OCI-LY7 (cell line): Measurements from ENCODE around the gene ZNF410.

Experiments
- CTCF ChIP-seq: fragments of 200-600 bp; sonication (generic); conservative IDR thresholded peaks from 2 replicates; pipeline ENCODE4 v1.5.1; 2014; ENCODE audit warnings: mild to moderate bottlenecking, antibody characterized with exemption, low read length, moderate library complexity, mixed read lengths
- EZH2phosphoT487 ChIP-seq: fragments of 200-600 bp; sonication (generic); IDR thresholded peaks from 2 replicates; pipeline ENCODE4 v1.6.1; 2018; ENCODE audit warnings: low read depth, borderline replicate concordance, mild to moderate bottlenecking, mixed run types, antibody characterized with exemption, low read length, moderate library complexity, mixed read lengths

- TF ChIP-seq CTCF: no peak
- no peak for TF ChIP-seq EZH2phosphoT487
Measured at GRCh38 chr14:73968885-73969284, 82.2 kb downstream of the ZNF410 start.
